Measurements from ENCODE around the gene COL5A1.
"Not testable (repeated sequence)": the region's sequence is repeated elsewhere in the genome, so short reads cannot be mapped to it uniquely, and the experiment has no call there.

COL5A1 gene

DNA sequence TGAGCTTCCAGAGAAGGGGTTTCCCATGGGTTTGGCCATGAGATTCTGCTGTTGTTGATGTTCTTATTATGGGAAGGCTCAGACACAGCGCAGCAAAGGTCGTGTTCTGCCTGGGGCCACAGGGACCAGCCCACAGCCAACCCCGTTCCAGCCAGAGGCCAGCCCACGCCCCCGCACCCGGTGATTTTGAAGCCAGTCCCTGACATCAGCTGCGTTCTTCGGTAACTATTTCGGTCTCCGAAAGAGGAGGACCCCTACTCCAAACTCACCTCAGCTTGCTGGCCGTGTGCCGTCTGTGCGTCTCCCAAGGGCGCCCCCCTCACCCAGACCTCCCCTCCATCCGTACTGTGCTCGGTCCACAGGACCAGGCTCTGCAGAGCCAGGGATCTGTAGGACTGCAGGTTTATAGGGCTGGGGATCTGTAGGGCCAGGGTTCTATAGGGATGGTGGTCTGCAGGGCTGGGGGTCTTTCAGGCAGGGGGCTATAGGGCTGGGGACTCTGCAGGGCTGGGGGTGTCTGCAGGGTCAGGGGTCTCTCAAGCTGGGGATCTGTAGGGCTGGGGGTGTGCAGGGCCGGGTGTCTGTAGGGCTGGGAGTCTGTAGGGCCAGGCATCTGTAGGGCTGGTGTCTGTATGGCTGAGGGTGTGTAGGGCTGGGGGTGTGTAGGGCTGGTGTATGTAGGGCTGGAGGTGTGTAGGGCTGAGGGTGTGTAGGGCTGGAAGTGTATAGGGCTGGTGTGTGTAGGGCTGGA, 11.8 kb downstream of the COL5A1 start:
- no peak for DNase-seq (ENCODE audit: insufficient read length, low spot score)
- no peak for FAIRE-seq

DNA sequence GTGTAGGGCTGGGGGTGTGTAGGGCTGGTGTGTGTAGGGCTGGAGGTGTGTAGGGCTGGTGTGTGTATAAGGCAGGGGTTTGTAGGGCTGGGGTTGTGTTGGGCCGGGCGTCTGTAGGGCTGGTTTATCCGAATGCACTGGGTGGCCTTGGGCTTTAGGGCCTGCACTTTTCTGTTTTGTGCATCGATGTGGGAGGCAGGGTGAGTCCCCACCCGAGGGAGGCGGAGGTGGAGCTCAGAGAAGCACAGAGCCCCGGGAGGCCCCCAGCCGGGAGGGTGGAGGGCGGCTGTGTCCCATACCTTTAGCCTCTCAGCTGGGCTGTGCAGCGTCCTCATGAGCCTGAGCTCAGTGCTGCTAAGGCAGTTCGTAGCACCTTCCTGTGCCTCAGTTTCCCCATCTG, 13.5 kb downstream of the COL5A1 start:
- FAIRE-seq (no peak), DNase-seq (ENCODE audit: insufficient read length, low spot score) (no peak)

DNA sequence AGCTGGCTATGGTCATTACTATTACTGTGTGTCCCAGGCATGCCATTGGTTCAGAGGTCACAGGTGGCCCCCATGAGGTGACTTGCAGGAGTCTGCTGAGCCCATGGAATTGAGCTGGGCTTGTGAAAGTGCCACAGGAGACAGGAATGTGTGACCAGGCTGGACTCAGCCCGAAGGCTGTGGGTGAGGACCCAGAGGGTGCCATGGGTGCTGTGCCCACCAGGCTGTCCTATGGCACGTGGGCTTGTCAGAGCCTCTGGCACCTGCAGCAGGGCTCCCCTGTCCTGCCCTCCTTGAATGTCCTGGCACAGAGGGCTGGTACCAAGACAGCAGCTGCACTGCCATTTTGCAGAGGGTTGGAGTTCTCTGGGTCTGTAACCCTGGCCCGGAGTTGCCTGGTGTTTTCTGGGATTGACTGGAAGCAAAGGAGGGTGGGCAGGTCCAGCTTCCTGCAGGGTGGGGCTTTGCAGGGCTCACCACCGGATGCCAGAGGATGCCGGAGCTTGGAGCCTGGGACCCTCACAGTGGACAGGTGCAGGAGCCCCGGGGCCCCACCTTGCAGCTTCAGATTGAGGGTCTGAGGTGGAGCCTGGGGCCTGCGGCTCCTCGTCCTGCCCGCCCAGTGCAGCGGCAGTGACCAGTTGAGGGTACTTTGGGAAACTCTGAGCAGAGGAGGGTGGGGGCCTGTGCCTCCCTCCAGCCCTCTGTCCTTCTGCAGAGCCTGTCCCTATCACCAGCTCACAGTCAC, 14.2 kb downstream of the COL5A1 start:
- no peak for DNase-seq (ENCODE audit: insufficient read length, low spot score)
- FAIRE-seq, result no peak

DNA sequence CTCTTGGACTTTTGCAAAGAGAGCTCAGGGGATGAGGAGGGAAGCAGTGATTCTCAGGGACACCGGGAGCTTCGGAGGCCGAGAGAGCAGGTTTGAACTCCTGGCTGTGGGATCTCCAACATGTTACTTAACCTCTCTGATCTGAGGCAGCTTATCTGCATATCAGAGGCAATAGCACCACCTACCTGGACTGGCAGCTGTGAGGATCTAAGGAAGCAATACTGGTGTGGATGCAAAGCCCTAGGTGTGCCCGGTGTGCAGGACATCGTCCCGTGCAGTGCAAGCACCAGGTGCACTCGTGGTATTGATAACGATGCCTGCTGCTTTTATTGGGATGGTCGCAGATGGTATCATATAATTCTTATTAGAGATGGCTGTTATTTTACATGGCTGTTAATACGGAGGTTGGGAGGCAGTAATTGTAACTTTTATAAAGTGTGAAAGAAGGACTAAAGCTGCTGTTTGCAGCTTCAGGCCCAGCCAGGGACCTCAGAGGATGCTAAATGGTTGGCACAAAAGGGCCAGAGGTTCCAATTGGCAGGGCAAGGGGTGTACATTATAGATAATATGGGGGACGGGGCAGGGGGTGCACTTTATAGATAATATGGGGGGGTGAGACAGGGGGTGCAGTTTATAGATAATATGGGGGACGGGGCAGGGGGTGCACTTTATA, 14.9 kb downstream of the COL5A1 start:
- no peak for FAIRE-seq
- DNase-seq (ENCODE audit: insufficient read length, low spot score), result no peak

DNA sequence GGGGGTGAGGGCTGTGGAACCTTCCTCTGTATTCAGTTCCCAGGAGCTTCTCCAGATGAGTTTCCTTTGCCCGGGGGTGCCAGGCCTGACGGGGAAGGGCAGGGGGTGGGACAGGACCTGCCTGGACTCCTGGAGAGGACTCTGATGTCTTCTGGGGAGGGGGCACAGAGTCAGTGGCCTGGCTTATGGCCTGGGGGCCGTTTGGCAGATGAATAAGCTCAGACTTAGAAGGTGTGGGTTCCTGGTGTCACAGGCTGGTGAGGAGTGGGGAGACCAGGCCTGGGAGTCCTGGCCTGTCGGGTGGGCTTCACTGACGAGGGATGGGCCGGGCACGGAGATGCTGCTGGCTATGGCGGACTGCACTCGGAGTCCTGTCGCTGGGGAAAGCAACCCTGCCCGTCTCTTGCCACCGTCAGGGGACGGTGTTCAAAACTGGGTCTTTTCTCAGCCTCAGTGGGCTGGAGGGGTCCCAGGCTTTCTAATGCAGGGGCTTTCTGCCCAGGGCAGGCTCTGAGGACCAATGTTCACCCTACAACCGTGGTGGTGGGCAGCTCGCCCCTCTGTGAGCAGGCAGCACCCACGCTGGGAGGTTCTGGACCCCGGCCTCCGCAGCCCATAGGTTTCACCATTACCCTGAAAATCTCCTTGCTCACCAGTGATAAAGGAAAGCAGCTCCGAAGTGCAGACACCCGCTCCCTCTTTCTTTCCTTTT, 16.2 kb downstream of the COL5A1 start:
- FAIRE-seq (no peak), DNase-seq (ENCODE audit: insufficient read length, low spot score) (no peak)

DNA sequence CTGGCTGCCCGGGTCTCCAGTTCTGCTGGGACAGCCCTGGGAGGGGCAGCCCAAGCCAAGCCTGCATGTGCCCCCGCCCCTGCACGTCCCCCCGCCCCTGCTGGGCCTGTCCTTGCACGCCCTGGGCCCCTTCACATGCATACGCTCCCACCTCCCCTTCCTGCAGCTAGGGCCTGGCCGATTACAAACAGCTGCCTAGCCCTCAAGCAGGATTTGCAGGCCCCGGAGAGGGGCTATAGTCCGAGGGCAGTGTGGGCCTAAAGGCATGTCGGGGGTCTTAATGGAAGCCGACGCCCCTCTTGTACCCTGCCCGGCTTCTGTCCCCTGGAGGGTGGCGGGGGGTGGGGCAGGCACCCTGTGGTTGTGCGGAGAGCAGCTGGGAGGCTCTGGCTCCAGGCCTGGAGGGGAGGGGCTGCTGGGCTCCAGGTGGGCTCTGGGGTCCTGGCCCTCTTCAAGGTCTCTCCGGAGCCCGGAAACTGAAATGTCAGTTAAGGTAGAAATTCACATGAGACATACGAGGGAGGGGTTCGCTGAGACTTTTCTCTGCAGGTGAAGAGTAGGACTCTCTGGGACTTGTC, 16.9 kb downstream of the COL5A1 start:
- no peak for FAIRE-seq
- no peak for DNase-seq (ENCODE audit: insufficient read length, low spot score)

DNA sequence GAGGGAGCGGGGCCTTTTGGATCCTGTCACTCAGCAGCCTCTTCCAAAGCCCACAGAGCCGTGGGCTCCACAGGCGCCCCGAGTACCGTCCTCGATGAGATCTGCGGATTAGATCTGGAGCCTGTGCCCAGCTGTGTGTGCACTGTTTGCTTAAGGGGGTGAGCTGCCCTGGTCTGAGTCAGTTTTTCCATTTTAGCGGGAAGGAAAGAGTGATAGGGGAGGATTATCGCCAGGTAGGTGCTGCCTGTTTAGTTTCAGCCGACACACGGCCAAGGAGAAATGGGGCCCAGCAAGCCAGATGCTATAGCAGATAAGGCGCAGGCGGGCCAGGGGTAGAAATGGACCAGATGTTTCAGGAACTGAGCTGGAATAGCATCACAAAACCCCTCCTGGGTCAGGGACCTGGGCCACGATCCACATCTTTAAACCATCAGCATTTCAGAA, 18.1 kb downstream of the COL5A1 start:
- FAIRE-seq (no peak), DNase-seq (ENCODE audit: insufficient read length, low spot score) (no peak)

DNA sequence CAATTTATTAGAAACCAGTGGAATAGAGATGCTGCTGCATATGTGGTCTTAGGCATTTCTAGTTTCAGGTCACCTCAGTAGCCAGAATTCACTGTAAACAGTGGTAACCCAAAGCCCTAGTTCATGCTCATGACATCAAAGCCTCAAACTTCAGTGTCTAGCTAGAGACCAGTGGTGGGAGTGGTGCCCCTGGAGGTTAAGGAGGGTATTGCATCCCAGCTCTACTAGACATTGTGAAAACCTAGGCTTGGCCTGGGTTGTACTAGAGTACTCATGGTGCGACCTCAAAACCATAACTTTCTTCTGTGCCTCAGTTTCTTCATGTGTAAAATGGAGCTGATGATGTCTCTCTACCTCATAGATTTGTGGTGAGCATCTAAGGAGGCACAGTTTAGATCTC, 18.8 kb downstream of the COL5A1 start:
- DNase-seq (ENCODE audit: insufficient read length, low spot score), result no peak
- no peak for FAIRE-seq

DNA sequence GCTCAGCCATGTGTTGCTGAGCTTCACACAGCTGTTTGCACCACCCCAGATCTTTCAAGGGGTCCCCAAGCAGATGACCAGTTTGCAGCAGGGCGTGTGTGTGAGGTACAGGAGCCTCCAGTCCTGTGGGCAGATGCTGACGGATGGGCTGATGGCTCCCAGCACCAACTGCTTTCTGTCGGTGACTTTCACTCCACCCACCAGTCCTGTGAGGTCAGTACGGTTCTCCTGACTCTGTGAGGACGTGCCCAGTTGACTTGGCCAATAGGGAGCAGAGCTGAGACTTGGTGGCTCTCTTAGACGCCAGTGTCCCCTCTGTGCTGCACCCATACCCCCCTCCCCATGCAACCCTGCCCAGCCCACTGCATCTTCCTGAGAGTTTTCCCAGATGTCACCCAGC, 19.7 kb downstream of the COL5A1 start:
- FAIRE-seq (no peak), DNase-seq (ENCODE audit: insufficient read length, low spot score) (no peak)

DNA sequence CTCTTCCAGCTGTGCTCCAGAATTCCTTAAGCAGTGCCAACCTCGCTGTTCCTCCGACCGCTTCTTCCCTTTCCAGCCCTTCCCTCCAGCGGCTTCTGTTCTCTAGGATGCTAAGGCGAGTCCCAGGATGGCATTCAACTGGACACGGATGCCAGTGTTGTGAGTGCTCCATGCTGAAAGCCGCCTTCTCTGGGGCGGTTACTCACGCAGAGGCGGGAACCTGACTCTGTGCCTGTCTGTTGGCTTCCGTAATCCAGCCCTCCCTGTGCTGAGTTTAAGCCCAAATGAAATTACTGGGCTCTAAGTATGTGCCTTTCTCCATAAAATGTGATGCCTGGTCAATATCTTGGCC, 20.2 kb downstream of the COL5A1 start:
- no peak for DNase-seq (ENCODE audit: insufficient read length, low spot score)

DNA sequence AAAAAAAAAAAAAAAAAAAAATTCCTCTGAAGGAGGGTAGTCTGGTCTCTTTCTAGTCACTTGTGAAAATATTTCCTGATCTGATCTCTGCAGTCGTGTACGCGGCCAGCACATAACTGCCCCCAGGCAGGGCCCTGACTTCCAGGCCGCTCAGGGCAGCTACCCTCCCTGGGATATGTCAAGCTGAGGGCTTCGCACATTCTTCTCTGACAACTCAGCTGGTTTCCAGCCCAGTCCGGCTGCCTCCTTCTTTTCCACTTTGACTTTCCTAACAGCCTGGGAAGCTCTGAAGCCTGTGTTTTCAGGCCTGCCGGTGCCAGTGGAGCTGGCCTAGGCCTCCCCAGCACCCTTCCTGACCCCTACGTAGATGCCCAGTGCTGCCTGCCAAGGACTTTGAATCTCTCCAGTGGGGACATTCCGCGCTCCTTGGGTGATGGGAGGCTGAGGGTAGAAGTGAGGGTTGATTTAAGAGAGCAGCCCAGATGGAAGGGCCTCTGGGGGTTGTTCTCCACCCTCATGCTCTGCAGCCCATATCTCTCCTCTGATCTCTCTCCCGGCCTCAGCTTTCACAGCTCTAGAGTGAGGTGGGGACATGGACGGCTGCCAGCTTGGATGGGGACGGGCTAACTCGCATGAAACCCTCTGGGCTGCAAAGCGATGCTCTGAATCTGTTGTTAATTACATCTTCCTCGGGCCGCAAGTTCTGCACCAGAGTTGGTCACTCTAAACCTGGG, 20.7 kb downstream of the COL5A1 start:
- DNase-seq (ENCODE audit: insufficient read length, low spot score) (no peak), FAIRE-seq (no peak)

More for the DNA sequence above, 20.2 kb downstream of the COL5A1 start:
- no peak for FAIRE-seq

DNA sequence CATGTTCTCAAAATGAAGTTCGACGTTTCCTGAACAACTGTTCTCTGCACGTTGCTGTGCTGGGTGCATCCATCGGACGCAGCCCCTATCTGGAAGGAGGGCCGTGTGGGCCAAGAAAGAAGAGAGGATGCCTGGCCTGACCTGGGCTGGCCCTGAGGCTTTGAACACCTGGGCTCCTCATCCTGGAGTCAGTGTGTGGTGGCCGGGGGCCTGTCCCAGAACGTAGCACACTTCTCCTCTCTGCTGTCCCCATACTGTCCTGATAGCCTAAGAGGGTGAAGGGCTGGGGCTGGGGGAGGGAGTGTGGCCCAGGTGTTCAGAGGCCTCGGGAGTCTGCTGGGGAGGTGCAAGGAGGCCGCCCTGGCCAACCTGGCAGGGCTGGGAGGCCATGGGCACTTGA, 21.5 kb downstream of the COL5A1 start:
- DNase-seq (ENCODE audit: insufficient read length, low spot score) (no peak), FAIRE-seq (no peak)

DNA sequence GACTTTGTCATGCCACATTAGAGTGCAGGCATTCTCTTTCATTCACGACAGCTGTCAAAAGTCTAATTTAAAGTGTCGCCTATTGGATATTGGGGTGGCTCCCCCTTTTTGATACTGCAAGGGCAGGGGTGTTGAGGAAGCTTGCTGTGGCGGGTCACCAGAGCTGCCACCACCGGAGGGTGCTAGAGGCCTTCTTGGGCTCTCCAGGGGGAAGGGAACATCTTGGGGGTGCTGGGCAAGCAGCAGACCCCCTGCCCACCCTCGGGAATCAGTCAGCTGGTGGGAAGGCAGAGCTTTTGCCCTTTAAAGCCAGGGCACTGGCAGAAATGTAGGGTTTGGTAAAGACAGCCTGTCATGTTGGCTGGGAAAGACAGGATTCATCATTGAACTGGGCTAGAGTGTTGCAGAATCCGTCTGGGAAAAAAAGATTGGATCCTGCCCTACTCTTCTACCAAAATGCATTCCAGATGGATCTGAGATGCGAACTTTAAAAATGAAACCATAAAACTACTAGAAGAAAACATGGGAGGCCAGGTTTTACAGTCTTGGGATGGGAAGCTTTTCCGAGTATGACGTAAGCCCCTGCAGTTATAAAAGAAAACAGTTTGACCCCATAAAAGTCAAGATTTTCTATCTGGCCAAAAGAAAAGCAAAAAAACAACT, 22.3 kb downstream of the COL5A1 start:
- no peak for FAIRE-seq
- no peak for DNase-seq (ENCODE audit: insufficient read length, low spot score)

DNA sequence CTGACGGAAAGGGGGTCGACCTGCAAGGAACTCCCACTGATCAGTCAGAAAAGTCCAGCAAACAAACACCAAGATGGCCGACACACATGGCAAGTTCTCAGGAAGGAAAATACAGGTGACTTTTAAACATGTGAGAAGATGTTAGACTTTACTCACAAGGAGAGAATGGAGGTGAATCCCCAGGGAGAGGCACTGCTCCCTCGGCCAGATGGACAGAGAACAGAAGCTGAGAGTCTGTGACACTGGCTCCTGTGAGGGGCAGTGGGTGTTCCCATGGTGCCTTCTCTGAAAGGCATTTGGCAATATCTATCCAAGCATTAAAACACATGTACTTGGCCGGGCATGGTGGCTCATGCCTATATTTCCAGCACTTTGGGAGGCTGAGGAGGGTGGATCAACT, 22.8 kb downstream of the COL5A1 start:
- FAIRE-seq, result no peak
- DNase-seq (ENCODE audit: insufficient read length, low spot score), result no peak

DNA sequence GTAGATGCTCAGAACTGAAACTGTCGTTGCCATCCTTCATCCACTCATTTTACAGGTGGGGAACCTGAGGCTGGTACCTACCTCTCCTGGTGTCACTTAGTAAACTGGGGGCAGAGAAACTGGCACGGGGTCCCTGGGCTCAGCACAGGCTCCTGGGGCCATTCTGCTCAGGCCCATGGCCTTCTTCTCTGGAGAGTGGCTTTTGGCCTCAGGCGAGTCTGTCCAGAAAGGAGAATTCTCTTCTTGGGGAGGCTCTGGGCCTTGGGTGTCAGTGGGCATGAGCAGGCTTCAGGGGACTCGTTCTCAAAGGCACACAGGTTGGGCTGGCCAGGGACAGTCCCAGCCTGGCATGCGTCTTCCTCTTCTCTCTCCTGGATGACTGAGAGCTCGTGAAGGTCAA, 24.6 kb downstream of the COL5A1 start:
- FAIRE-seq (no peak), DNase-seq (ENCODE audit: insufficient read length, low spot score) (no peak)

DNA sequence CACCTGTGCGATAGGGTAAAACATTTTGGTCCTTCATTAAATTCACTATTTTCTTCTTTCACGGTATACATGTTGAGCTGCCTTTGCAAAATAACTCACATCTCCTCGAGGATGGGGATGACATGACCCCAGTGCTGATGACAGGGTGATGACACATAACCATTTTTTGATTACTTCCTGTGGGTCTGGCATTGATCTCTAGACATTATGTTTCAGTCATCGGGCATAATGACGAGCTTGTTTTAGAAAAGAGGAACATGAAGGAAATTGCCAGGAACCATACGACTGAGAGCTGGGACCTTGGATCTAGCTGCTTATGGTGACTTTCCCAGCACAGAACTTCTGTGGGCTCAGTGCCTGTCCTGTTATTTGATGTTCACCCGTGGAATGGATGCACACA, 25.2 kb downstream of the COL5A1 start:
- no peak for FAIRE-seq

DNA sequence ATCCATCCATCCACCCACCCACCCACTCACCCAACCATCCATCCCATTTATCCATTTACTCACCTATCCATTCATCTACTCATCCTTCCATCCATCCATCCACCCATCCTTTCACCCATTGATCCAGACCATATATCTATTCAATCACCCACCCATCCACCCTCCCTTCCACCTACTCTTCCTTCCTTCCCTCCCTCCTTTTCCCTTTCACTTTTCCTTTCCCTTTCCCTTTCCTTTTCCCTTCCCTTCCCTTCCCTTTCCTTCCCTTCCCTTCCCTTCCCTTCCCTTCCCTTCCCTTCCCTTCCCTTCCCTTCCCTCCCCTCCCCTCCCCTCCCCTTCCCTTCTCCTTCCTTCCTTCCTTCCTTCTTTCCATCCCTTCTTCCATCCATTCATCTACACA, 27.4 kb downstream of the COL5A1 start:
- not testable (repeated sequence) for DNase-seq (ENCODE audit: insufficient read length, low spot score); FAIRE-seq

More for the DNA sequence above, 25.2 kb downstream of the COL5A1 start:
- DNase-seq (ENCODE audit: insufficient read length, low spot score), result no peak

DNA sequence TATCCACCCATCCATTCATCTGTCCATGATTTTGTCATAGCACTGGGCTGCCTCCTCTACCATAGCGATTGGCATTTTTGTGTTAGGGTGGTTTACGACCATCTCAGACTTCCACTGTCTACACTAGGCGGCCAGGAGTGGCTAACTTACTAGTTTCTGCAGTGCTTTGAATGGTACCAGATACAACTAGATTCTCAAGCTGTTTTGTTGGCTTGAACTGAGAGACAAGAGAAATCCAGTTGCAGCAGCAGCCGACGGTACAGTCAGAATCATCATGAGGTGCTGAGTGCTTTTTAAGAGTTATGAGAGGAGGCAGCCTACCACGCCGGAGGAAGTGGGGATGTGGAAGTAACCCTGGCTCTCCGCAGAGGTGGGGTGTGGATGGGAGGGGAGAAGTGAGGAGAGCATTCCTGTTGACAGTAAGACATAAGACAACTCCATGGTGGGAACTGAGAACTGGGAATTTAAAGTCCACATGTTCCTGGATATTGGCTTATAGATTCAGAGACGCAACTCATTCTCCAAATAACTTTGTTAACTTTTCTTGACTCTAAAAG, 27.9 kb downstream of the COL5A1 start:
- FAIRE-seq (no peak), DNase-seq (ENCODE audit: insufficient read length, low spot score) (no peak)

DNA sequence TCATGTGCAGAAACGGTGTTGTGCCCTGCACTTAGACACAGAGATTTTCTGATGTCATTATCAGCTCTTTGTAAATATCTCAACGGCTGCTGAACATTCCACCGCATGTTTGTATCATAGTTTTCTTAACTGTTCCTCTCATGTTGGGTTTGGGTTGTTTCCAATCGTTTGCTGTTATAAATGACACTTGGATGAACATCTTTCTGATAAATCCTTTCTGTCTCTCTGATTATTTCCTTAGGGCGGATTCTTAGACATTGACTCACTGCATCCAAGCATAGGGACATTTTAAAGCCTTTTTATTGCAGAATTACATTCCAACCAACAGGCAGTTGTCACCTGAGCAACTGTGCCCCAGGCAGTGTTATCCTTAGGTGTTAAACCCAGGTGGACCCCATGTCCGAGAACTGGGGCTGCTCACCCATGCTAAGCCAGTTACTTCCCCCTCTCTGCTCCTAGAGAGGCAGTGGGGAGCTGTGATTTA, 28.5 kb downstream of the COL5A1 start:
- DNase-seq (ENCODE audit: insufficient read length, low spot score) (no peak), FAIRE-seq (no peak)

Measured in GM19239 (cell line).